GM12878 (cell line): ENCODE results near the gene CHN1. TPM values are rescaled to one million over a fixed set of nuclear protein-coding genes. Genes with fewer than 3 reads are reported as not detected.

Source experiments
- ATAC-seq: fragments of 200-7000 bp; cut with Tn5 transposase; 3 replicates; pipeline ENCODE4 v1.9.1; 2020; ENCODE audit warnings: mild to moderate bottlenecking, moderate library complexity
- BruUV-seq: library from RNA; stranded (reverse); fragments of 400-500 nt; replicated peaks from 2 replicates; lab custom pipeline; 2021; lab: Mats Ljungman, UMichigan
- CTCF ChIA-PET: fragments of 300-600 bp; sonication (Branson Sonifier 250); formaldehyde crosslinking; extraction: SDS; loops from one replicate; lab custom pipeline; 2021; ENCODE audit warnings: inconsistent platforms; lab: Yijun Ruan, JAX
- POLR2A ChIA-PET: fragments of 350-600 bp; formaldehyde crosslinking; extraction: SDS; loops from one replicate; lab custom pipeline; 2021; ENCODE audit warnings: inconsistent platforms; lab: Charles Lee
- RAD21 ChIA-PET: fragments of 300-600 bp; sonication (Branson Sonifier 250); formaldehyde crosslinking; loops from one replicate; lab custom pipeline; 2023; ENCODE audit warnings: antibody characterized with exemption; ENCODE audit not compliant: unreplicated experiment; lab: Charles Lee
- SMC1A ChIA-PET: fragments of 300-600 bp; sonication (Branson Sonifier 250); formaldehyde crosslinking; loops from one replicate; lab custom pipeline; 2023; ENCODE audit not compliant: unreplicated experiment, uncharacterized antibody; lab: Charles Lee
- DNase-seq: peaks from one replicate; pipeline ENCODE4 v3.0.0-alpha.2; 2011; ENCODE audit warnings: low read depth, low spot score
- FAIRE-seq: peaks from 3 replicates; lab custom pipeline; 2011; peaks lifted over from hg19 to GRCh38; lab: Jason Lieb, UNC
- H2AFZ ChIP-seq: 2 replicates; pipeline ENCODE4 v1.6.0; 2011; ENCODE audit warnings: low read depth, low read length, control low read depth; ENCODE audit not compliant: control insufficient read depth
- H3K27ac ChIP-seq: 2 replicates; pipeline ENCODE4 v1.5.1; 2011; ENCODE audit warnings: control low read depth; ENCODE audit not compliant: control insufficient read depth, insufficient read depth
- H3K27me3 ChIP-seq, 2 experiments: replicated peaks in 1 of 2; 2 replicates each; pipeline versions ENCODE4 v1.6.0 to v1.6.1; 2011; ENCODE audit warnings: low read length in 1 of 2; ENCODE audit not compliant: control insufficient read depth in 2 of 2, insufficient read depth in 2 of 2
- H3K36me3 ChIP-seq, 2 experiments: 2 replicates each; pipeline ENCODE4 v1.5.1; 2011; ENCODE audit warnings: low read length in 1 of 2; ENCODE audit not compliant: control insufficient read depth in 2 of 2, insufficient read depth in 2 of 2
- H3K4me1 ChIP-seq: 2 replicates; pipeline ENCODE4 v1.6.1; 2011; ENCODE audit warnings: mild to moderate bottlenecking, low read length, moderate library complexity, mixed read lengths; ENCODE audit not compliant: control insufficient read depth, insufficient read depth
- H3K4me2 ChIP-seq: 2 replicates; pipeline ENCODE4 v1.6.0; 2011; ENCODE audit warnings: control low read depth; ENCODE audit not compliant: control insufficient read depth, insufficient read depth
- H3K4me3 ChIP-seq: fragments of 200-600 bp; sonication (generic); 2 replicates; pipeline ENCODE4 v1.5.1; 2016
- H3K79me2 ChIP-seq: 2 replicates; pipeline ENCODE4 v1.6.0; 2011; ENCODE audit warnings: low read length; ENCODE audit not compliant: control insufficient read depth, insufficient read depth
- H3K9ac ChIP-seq: 2 replicates; pipeline ENCODE4 v1.8.0; 2011; ENCODE audit warnings: low read length, control low read depth, mixed read lengths; ENCODE audit not compliant: control insufficient read depth, insufficient read depth
- H3K9me3 ChIP-seq: replicated peaks from 3 replicates; pipeline ENCODE4 v1.5.1; 2011; ENCODE audit warnings: mild to moderate bottlenecking, low read length; ENCODE audit not compliant: control insufficient read depth, insufficient read depth
- H4K20me1 ChIP-seq: 2 replicates; pipeline ENCODE4 v1.6.0; 2011; ENCODE audit not compliant: control insufficient read depth, insufficient read depth
- BCL11A ChIP-seq: IDR thresholded peaks from 2 replicates; pipeline ENCODE4 v1.6.1; 2011; ENCODE audit warnings: low read depth, low read length
- EED ChIP-seq: sonication (generic); IDR thresholded peaks from 2 replicates; pipeline ENCODE4 v1.6.1; 2016; ENCODE audit warnings: antibody characterized with exemption, low read depth
- EP300 ChIP-seq, 2 experiments: fragments of 150-350 bp in 1 of 2; IDR thresholded peaks; 2 replicates each; pipeline ENCODE4 v1.6.1; 2011 to 2012; ENCODE audit warnings: low read depth in 2 of 2, low read length in 2 of 2, borderline replicate concordance in 1 of 2, improper control_type of control experiment in 1 of 2, inconsistent platforms in 1 of 2; ENCODE audit not compliant: control insufficient read depth in 1 of 2
- GABPA ChIP-seq: IDR thresholded peaks from 2 replicates; pipeline ENCODE4 v1.6.1; 2014; ENCODE audit warnings: antibody characterized with exemption, low read depth, mild to moderate bottlenecking, inconsistent platforms
- HSF1 ChIP-seq: fragments of 150-350 bp; IDR thresholded peaks from 2 replicates; pipeline ENCODE4 v1.6.1; 2014; ENCODE audit warnings: mild to moderate bottlenecking, low read depth, low read length
- IKZF2 ChIP-seq, 2 experiments: fragments of 450-650 bp; IDR thresholded peaks; 2 replicates each; pipeline ENCODE4 v1.6.1; 2017; ENCODE audit warnings: mild to moderate bottlenecking in 2 of 2, moderate library complexity in 2 of 2
- MTA2 ChIP-seq: fragments of 450-650 bp; IDR thresholded peaks from 2 replicates; pipeline ENCODE4 v1.6.1; 2016; ENCODE audit warnings: low read depth, mild to moderate bottlenecking, moderate library complexity
- MYB ChIP-seq: fragments of 150-350 bp; IDR thresholded peaks from 2 replicates; pipeline ENCODE4 v1.6.1; 2014; ENCODE audit warnings: mild to moderate bottlenecking, low read depth, low read length, borderline replicate concordance
- PML ChIP-seq: IDR thresholded peaks from 2 replicates; pipeline ENCODE4 v1.6.1; 2012; ENCODE audit warnings: low read length, inconsistent platforms
- RAD21 ChIP-seq: IDR thresholded peaks from 2 replicates; pipeline ENCODE4 v1.6.1; 2011; ENCODE audit warnings: mild to moderate bottlenecking, low read depth, low read length, moderate library complexity; ENCODE audit not compliant: insufficient read depth
- RELA ChIP-seq: fragments of 450-650 bp; IDR thresholded peaks from 2 replicates; pipeline ENCODE4 v1.8.0; 2014; ENCODE audit warnings: borderline replicate concordance; ENCODE audit not compliant: partially characterized antibody
- SREBF2 ChIP-seq: IDR thresholded peaks from 2 replicates; pipeline ENCODE4 v1.6.1; 2012; ENCODE audit warnings: mild to moderate bottlenecking, low read length
- SUZ12 ChIP-seq: fragments of 200-600 bp; sonication (generic); IDR thresholded peaks from one replicate; pipeline ENCODE4 v1.6.1; 2018; ENCODE audit warnings: antibody characterized with exemption, mild to moderate bottlenecking; ENCODE audit not compliant: unreplicated experiment
- WGBS: methylation state at CpG from one replicate; pipeline ENCODE4 v1.1.6; 2016; ENCODE audit warnings: low lambda C conversion rate; ENCODE audit not compliant: insufficient replicate concordance, insufficient coverage; ENCODE audit errors: missing lambda C conversion rate; 5-methylcytosine and 5-hydroxymethylcytosine counted together
- in situ Hi-C: fragments of 300-500 bp; cut with MboI; formaldehyde crosslinking; loops from 9 replicates; pipeline ENCODE4 v1.14.3; 2018; ENCODE audit warnings: mixed read lengths
- intact Hi-C: fragments of 100-400 bp; cut with micrococcal nuclease; formaldehyde crosslinking; loops from one replicate; pipeline ENCODE4 v1.14.2; 2022; ENCODE audit not compliant: unreplicated experiment
- polyA plus RNA-seq, 11 experiments: library from polyadenylated mRNA; depleted of rRNA in 4 of 11; unstranded in 6 of 11; stranded (reverse) in 5 of 11; fragments of >200 nt; fragmentation: Nextera tagmentation in 4 of 11; fragmentation: Illumina TruSeq in 1 of 11; extraction: Ambion mirVana in 4 of 11; extraction: Trizol in 1 of 11; gene quantifications; 1 replicate in 1 of 11; 2 replicates in 10 of 11; pipeline versions ENCODE4 v1.2.1 to v1.2.3, GENCODE V29; 2011 to 2016; ENCODE audit warnings: inconsistent platforms in 2 of 11, missing spikeins in 2 of 11, low read depth in 1 of 11
- total RNA-seq, 4 experiments: library from RNA; depleted of rRNA in 3 of 4; stranded (reverse); fragments of >200 nt in 3 of 4; fragmentation: Illumina TruSeq in 1 of 4; extraction: Trizol in 1 of 4; gene quantifications; 2 replicates each; pipeline versions ENCODE4 v1.2.1 to v1.2.3, GENCODE V29; 2013 to 2021
- TF ChIP-seq, protein P1 (sequence below): IDR thresholded peaks from 2 replicates; pipeline ENCODE4 v1.6.1; 2011; ENCODE audit warnings: borderline replicate concordance, low read depth, mild to moderate bottlenecking, moderate library complexity, low read length; ENCODE audit not compliant: insufficient read depth, poor library complexity, severe bottlenecking

Gene CHN1
- total and polyA plus RNA-seq, 10 of the 15 experiments (the other 5 are each of a cell fraction or from before 2014, with no cell fraction given): 0.18 to 0.92 (median 0.53) TPM; not detected in 1

DNA sequence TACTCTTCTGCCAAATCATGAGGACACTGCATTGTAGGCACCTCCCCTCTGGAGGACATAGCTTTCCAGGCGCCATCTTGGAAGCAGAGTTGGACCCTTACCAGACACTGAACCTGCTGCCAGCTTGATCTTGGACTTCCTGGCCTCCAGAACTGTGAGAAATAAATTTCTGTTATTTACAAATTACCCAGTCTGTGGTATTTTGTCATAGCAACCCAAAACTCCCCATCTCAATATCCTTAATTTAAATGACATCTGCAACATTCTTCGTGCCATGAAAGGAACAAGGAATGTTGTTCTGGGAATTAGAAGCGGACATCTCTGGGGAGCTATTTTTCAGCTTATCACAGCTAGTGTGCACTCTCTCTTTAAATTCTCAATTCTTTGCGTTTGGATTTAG, 183.6 kb downstream of the CHN1 start:
- ChIA-PET SMC1A (no interaction called here), CTCF (interaction anchor here (0.6 kb wide), 1 partner anchor 1830 kb away, joined by 3 read pairs; no protein-coding TSS in a partner anchor)
- DNase-seq: no peak
- Histone ChIP-seq H4K20me1 (no peaks in the 10 kb centered on the region), H3K4me1 (no peaks in the 10 kb centered on the region), H3K4me3 (no peak overlapping the region), H3K9me3 (no peaks in the 10 kb centered on the region), H2AFZ (no peak overlapping the region)
- 25% methylated on average over 4 of the region's 4 CpGs for WGBS
- TF ChIP-seq IKZF2 (IDR thresholded peaks at IDR 0.05) (no peak), BCL11A (no peak), EED (no peak), MTA2 (no peak), SREBF2 (no peak)
- TF ChIP-seq, all 136 proteins: peak for 0
- ChIA-PET POLR2A (no interaction called here), RAD21 (no interaction called here)
- Histone ChIP-seq H3K27me3 (no peaks in the 10 kb centered on the region), H3K9ac (no peak overlapping the region), H3K27ac (no peak overlapping the region), H3K36me3 (no peaks in the 10 kb centered on the region), H3K4me2 (no peak overlapping the region), H3K79me2 (no peaks in the 10 kb centered on the region)
- in situ Hi-C loops: no loop called here
- ATAC-seq (no peak), FAIRE-seq (no peak)
- no TSS peak for BruUV-seq
- intact Hi-C loops: no loop called here

- Histone ChIP-seq H3K36me3 (no peaks in the 10 kb centered on the region), H3K9me3 (no peaks in the 10 kb centered on the region), H3K27me3 (no peaks in the 10 kb centered on the region), H3K4me1 (no peaks in the 10 kb centered on the region), H2AFZ (no peak overlapping the region), H3K79me2 (no peaks in the 10 kb centered on the region), H4K20me1 (no peaks in the 10 kb centered on the region), H3K9ac (no peak overlapping the region), H3K4me3 (no peak overlapping the region), H3K27ac (no peak overlapping the region), H3K4me2 (no peak overlapping the region)
- ATAC-seq (no peak), FAIRE-seq (no peak), DNase-seq (no peak)
- ChIA-PET SMC1A (no interaction called here), POLR2A (no interaction called here), RAD21 (no interaction called here), CTCF (interaction anchor here (0.6 kb wide), 1 partner anchor 107 kb away, joined by 4 read pairs; no protein-coding TSS in a partner anchor)
- BruUV-seq: no TSS peak
- intact Hi-C loops: no loop called here
- WGBS: 69% methylated on average over 6 of the region's 6 CpGs
- in situ Hi-C loops: no loop called here
- no peak for TF ChIP-seq RELA
- no peak for TF ChIP-seq SUZ12
- no peak for TF ChIP-seq MYB
- no peak for TF ChIP-seq GABPA
- no peak for TF ChIP-seq PML
- TF ChIP-seq RAD21: no peak
- TF ChIP-seq, protein P1, sequence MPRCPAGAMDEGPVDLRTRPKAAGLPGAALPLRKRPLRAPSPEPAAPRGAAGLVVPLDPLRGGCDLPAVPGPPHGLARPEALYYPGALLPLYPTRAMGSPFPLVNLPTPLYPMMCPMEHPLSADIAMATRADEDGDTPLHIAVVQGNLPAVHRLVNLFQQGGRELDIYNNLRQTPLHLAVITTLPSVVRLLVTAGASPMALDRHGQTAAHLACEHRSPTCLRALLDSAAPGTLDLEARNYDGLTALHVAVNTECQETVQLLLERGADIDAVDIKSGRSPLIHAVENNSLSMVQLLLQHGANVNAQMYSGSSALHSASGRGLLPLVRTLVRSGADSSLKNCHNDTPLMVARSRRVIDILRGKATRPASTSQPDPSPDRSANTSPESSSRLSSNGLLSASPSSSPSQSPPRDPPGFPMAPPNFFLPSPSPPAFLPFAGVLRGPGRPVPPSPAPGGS: no peak
- TF ChIP-seq HSF1: no peak
- no peak for TF ChIP-seq EP300 (IDR thresholded peaks at IDR 0.05; ENCODE audit: borderline replicate concordance in 1 of 2, control insufficient read depth in 1 of 2, low read depth in 2 of 2, low read length in 2 of 2)
These were observed 184.8 kb downstream of the CHN1 start for GRCh38 chr2:174820361-174820760.
